Activated CD8-positive, alpha-beta memory T cell treated with anti-CD3 and anti-CD28 coated beads for 1 hour (primary cell): ENCODE measurements around the gene NOP14.
"Not testable (repeated sequence)": the region's sequence is repeated elsewhere in the genome, so short reads cannot be mapped to it uniquely, and the experiment has no call there.

Experiments
- DNase-seq, 2 donors: peaks; one replicate each; pipeline ENCODE4 v3.0.0-alpha.2; 2020; ENCODE audit warnings: low read depth in 1 of 2; ENCODE audit errors: extremely low read depth in 1 of 2

Gene NOP14

DNA sequence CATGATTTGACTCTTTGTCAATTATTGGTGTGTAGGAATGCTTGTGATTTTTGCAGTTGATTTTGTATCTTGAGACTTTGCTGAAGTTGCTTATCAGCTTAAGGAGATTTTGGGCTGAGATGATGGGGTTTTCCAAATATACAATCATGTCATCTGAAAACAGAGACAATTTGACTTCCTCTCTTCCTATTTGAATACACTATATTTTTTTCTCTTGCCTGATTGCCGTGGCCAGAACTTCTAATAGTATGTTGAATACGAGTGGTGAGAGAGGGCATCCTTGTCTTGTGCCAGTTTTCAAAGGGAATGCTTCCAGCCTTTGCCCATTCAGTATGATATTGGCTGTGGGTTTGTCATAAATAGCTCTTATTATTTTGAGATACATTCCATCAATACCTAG lies 44.9 kb downstream of the NOP14 start:
- not testable (repeated sequence) for DNase-seq

DNA sequence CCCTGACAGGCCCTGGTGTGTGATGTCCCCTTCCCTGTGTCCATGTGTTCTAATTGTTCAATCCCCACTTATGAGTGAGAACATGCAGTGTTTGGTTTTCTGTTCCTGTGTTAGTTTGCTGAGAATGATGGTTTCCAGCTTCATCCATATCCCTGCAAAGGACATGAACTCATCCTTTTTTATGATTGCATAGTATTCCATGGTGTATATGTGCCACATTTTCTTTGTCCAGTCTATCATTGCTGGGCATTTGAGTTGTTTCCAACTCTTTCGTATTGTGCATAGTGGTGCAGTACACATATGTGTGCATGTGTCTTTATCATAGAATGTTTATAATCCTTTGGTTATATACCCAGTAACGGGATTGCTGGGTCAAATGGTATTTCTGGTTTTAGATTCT lies 46.5 kb downstream of the NOP14 start:
- not testable (repeated sequence) for DNase-seq

DNA sequence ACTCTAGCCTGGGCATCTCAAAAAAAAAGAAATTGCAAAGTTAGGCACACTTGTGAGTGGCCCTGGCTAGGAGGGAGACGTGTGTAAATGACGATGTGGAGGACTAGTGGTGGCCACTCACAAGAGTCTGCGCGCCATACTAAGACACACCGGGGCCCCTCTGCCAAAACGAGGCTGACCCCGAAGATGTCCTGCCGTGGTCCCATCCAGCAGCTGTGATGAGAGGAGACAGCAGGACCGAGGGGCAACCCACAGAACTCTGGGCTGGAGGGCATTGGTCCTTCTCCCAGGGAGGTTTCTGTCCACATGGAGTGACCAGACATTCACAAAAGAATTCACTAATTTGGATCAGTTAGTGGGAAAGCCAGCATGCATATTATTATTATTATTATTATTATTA lies 47.4 kb downstream of the NOP14 start:
- no peak for DNase-seq

DNA sequence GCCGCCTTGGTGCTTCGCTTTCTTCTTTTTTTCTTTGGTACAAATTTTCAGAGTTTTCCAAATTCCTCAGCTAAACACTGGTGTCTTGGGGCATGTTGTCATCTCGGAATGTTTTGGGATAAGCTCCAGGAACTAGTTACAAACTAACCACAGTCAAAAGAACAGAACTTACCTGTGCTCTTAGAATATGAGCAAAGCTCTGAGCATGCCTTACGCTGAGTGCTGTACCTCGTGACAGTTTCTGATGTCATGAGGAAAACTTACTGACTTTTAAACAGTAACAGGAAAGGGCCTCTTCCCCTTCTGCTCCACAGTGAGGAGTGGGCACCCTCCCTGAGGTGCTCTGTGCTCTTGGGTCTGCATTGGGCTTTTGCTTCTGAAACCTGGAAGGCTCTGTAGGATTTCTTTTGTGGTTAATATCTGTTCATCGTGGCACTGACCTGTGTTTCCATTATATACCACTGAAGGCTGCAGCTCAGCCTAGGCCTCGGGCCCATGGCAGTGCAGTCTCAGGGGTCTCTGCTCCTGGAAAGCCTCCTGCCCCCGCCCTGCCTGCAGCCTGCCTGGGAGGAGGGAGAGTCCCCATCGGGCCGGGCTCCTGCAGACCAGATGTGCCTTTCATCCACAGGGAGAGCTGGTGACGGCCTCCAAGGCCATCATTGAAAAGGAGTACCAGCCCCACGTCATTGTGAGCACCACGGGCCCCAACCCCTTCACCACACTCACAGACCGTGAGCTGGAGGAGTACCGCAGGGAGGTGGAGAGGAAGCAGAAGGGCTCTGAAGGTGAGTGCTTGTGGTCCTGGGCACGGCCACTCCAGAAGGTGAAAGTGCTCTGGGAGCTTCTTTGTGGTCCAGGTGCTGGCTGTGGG lies 48.7 kb downstream of the NOP14 start:
- DNase-seq, result no peak

DNA sequence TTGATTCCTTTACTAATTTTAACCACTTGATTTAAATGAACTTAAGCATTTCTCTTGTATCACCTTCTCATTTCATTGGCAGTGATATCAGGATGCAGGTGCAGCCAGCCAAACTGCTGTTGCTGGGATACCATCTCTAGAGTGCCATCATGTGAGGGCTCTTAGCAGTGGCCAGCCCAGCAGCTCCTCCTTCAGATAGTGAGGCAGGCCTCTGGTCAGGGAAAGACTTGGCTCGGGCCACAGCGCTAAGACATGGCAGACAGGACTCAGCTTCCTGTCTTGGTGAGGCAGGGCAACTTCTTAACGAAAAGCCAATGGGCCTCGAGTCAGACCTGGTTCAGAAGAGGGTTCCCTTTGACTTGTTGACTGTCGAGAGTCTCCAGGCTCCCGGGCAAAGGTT lies 50.0 kb downstream of the NOP14 start:
- no peak for DNase-seq

DNA sequence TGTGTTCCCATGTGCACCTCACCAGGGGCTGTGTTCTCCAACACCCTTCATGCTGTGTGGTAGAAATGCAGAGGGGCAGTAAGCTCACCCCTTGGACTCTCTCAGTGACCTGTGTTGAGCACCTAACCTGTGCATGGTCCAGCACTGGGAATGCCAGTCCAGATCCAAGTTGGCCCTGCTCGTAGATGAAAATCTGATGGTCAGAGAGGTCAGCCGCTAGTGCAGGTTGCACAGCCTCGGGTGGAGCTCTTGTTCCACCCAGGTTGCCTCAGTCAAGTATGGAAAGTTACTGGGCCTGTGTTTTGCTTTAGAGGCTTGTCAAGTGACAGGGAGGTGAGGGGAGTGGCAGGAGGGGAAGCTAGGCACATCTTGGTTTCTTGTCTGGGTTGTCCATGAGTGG lies 51.3 kb downstream of the NOP14 start:
- no peak for DNase-seq

DNA sequence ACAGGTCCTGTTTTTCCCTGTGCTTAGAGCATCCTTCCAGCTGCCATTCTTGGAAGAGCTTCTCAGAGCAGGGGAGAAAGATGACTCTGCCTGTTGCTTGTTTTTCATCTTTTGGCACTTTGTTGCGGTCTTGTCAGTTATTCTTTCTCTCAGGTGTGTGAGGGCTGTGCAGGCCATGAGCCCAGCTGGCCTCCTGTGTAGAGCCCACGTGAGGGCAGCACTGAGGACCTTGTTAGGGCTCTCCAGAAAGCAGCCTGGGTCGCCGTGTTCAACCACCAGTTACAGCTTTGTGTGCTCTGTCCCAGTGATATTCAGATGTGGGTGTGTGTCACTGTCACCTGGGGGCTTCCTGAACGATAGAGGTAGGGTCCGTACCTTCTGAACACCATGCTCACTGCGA lies 52.8 kb downstream of the NOP14 start:
- no peak for DNase-seq

DNA sequence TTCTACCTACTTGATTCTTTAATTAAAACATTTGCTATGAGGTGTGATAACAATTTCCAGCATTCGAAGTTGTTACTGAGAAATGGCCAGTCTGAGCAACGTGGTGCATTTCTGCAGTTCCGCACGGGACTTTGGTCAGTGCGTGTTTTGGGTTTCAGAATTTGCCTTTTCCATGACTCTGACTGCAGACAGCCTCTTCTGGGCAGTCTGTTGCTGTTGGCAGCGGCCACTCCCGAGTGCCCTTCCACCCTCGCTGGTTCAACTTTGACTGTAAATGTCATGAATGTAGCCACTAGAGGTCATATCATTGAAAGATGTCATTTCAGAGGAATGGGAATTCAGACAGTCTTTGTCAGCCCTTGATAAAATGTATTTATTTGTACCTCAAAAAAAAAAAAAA lies 53.6 kb downstream of the NOP14 start:
- DNase-seq, result no peak

DNA sequence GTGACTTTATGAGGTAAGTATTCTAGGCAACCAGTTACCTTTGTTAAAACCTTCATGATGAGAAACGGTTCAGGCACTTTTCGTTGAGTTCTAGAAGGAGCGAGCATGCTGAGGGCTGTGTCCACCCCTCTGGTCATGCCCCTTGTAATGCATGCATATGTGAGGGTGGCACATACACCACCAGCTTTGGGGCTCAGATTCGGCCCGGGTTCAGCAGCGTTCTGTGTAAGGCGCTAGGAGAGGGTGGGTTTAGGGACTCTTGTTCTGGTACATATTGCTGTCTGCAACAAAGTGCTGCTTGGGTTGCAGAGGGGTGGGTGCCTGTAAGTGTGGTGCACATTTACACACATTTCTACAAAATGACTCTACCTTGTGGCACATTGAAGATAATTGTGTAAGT lies 54.5 kb downstream of the NOP14 start:
- no peak for DNase-seq

DNA sequence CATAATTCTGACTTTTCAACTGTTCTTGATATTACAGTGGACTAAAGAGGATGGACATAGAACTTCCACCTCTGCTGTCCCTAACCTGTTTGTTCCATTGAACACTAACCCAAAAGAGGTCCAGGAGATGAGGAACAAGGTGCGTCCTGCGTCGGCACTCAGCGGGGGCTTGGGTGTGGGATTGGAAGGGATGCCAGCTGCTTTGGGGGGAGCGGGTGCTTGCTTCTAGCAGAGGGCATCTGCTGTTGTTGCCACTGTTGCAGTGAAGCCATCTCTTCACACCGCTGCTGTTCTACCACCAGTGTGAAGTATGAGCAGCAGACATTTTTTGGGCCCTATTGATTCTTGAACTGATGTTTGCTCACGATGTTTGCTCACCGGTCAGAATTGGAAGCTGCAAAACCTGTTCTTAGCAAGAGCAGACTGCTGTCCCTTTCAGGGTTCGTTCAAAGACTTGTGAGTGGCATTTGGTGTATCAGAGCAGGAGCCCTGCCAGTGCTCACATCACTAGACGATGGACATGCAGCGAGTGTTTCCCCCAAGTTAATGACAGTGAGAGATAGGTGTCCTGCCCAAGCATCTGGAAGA lies 55.4 kb downstream of the NOP14 start:
- no peak for DNase-seq

DNA sequence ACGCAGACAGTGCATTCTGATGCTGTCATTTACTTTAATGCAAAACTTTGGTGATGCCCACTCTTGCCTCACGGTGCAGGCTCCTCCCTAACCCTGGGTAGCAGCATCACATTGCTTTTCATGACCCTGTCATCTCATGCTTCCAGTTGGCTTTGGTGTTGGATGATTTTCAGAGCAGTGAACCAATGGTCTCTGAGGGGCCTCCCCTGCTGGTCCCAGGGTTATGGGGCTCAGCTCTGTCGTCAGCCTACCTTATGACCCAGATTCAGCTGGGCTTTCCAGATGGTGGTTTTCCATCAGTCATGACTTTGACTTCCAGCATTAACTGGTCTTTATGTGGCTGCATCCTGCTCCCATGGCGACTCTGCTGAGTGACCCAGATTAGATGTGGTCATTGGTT lies 56.0 kb downstream of the NOP14 start:
- no peak for DNase-seq

DNA sequence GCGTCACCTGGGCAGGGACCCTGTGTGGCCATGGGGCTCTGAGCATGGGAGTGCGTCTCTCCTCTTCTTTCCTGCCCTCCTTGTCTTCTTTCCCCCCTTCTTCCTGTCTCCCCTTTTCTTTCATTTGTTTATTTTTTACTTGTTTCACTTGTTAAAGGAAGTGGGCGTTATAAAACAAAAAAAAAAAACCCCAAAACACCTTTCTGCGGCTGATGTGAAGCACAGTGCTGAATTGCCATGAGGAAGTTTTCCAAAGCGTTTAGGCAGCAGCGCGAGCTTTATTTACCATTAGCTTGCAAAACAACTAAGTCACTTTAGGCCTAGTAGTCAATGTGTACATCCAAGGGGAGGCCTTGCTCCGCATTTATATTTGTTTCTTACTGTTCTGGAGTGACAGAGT lies 57.0 kb downstream of the NOP14 start:
- DNase-seq, result no peak

DNA sequence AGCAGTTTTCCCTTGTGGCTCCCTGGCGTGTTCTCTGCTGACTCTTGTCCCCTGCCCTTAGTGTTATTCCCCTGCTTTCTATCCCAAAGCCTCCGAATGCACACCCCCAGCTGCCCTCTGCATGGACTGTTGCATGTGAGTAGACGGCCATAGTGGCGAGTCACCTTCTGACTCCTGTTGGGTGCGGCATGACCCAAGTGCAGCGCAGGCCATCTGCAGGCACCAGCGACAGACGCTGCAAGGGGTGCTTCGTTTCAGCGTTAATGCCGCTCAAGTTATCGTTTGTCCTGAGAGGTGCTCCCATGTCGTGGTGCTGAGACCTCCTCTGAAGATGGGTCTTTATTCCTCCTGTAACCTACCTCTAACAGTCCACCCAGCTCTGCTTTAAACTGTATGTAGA lies 57.7 kb downstream of the NOP14 start:
- no peak for DNase-seq

DNA sequence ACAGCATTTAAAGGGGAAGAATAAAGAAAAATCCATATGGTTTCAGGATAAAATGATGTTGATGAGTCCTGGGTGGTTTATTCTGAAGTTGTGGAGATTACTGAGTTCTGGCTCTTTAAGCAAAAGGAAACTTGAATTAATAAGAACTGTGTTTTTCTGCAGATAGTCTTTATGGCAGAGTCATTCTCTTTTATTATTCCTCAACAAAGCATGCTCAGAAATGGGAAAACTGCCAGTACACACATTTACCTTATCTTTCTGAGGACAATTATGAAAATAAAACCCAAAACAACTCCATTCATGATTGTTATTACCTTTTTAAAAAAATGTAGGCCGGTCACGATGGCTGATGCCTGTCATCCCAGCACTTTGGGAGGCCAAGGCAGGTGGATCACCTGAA lies 61.1 kb downstream of the NOP14 start:
- DNase-seq, result no peak

DNA sequence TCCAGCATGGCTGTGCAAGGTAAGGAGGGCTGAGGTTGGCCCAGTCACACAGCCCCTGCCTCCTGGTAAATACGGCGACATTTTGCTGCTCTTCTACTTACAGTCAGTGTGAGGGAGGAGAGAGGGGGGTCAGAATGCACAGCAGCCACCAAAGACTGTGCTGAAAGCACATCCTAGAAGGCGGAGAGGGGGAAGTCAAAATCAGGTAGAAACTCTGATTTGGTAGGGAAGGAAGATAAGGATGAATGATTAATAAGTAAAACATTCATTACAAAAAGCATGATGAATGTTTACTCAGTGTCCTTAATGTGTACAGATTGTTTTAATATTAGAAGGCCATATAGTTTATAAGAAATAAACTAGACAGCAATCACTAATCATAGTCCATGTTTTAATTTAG lies 62.0 kb downstream of the NOP14 start:
- DNase-seq, result no peak

DNA sequence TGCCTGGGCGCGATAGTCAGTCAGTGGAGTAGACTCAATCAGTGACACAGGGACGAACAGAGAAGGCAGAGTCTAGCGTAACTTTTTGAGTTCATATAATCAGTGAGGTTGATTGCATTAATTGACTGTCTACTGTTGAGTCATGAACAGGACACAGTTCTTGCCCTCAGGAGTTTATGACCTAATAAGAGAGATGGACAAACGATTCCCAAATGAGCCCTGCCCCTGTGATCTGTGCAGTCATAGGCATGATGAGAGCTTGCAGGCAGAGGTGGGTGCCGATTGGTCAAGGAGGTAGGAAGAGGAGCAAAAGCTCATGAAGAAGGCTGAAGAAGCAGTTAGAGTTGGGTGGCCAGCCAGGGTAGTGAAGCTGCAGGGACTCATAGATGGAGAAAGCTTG lies 62.5 kb downstream of the NOP14 start:
- no peak for DNase-seq

DNA sequence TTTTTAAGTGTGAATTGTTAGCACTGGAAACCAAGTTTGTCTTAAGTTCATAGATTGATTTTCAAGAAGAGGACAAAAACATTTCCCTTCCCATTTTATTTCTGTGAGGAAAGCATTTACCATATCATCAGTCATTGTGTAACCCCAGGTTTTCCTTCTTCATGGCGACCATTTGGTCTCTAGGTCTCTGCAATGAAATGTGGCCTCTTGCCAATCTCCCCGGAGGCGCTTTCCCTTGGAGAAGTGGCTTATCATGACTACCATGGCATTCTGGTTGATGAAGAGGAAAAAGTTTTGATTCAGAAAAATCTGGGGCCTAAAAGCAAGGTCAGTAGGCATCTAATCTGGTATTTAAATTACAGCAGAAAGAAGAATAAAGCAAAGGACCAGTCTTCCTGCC lies 65.2 kb downstream of the NOP14 start:
- no peak for DNase-seq

DNA sequence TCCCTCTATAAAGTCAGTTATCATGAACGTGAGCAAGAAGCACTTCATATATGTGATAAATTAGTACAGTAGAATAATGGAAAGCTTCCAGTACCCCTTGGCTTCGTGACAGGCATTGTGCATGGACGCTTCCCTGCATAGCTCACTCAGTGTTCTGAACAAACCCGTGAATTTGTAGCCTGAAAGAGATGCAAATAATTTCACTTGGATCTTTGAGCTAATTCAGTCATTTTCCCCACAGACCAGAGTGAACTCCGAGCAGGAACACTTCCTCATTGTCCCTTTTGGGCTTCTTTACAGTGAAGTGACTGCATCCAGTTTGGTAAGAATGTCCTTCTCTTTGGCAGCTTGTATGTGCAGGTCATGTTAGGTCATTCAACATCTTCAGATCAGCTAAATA lies 69.4 kb downstream of the NOP14 start:
- no peak for DNase-seq

DNA sequence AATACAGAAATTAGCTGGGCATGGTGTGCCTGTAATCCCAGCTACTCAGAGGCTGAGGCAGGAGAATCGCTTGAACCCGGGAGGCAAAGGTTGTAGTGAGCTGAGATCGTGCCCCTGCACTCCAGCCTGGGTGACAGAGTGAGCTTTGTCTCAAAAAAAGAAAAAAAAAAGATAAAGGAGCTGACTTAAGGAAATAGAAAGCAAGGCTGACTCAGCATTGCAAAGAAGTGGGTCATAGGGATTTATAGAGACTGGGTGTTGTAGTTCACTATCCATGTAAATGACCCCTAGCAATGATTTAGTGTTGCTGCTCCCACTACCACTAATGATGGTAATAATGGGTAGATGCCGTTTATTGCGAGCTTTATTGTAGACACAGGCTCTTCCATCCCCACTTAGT lies 71.9 kb downstream of the NOP14 start:
- no peak for DNase-seq

DNA sequence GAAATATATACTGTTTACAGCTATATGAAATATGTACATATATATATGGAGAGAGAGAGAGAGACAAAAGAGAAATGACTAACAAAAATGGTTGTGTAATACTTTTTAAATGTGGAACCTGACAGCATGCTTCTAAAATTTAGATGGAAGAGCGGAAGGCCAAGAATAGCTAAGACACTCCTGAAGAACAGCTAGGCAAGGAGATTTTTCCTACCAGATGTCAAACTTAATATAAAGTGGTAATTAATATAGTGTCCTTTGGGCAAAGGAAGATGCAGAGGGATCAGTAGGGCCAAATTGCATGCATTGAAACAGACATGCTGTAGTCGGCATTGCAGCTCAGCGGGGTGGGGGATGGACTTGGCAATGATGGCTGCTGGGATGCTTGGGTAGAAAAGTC lies 74.3 kb downstream of the NOP14 start:
- DNase-seq, result no peak
